Liver (tissue), 3 donors: ENCODE measurements around the gene CDH3.

Experiments used
- FOXA1 ChIP-seq: IDR thresholded peaks from 2 replicates; pipeline ENCODE4 v1.6.1; 2016; ENCODE audit warnings: antibody characterized with exemption
- GABPA ChIP-seq, 2 donors: IDR thresholded peaks in 1 of 2; conservative IDR thresholded peaks in 1 of 2; 2 replicates each; pipeline ENCODE4 v1.6.1; 2016; ENCODE audit warnings: antibody characterized with exemption in 2 of 2, mild to moderate bottlenecking in 1 of 2, moderate library complexity in 1 of 2
- HNF4G ChIP-seq: IDR thresholded peaks from 2 replicates; pipeline ENCODE4 v1.6.1; 2016; ENCODE audit warnings: antibody characterized with exemption
- JUND ChIP-seq, 2 donors: IDR thresholded peaks; 2 replicates each; pipeline ENCODE4 v1.6.1; 2016; ENCODE audit warnings: antibody characterized with exemption in 2 of 2
- RAD21 ChIP-seq, 2 donors: IDR thresholded peaks; 2 replicates each; pipeline ENCODE4 v1.6.1; 2016; ENCODE audit warnings: antibody characterized with exemption in 2 of 2, mild to moderate bottlenecking in 2 of 2
- RXRA ChIP-seq, 2 donors: IDR thresholded peaks; 2 replicates each; pipeline ENCODE4 v1.6.1; 2017 to 2018; ENCODE audit warnings: antibody characterized with exemption in 2 of 2, mild to moderate bottlenecking in 1 of 2
- SP1 ChIP-seq: IDR thresholded peaks from 2 replicates; pipeline ENCODE4 v1.6.1; 2018; ENCODE audit warnings: antibody characterized with exemption, mild to moderate bottlenecking
- TAF1 ChIP-seq: conservative IDR thresholded peaks from 2 replicates; pipeline ENCODE4 v1.6.1; 2016; ENCODE audit warnings: antibody characterized with exemption, mild to moderate bottlenecking
- YY1 ChIP-seq: IDR thresholded peaks from 2 replicates; pipeline ENCODE4 v1.6.1; 2016; ENCODE audit warnings: antibody characterized with exemption, mild to moderate bottlenecking
- ZBTB33 ChIP-seq: IDR thresholded peaks from 2 replicates; pipeline ENCODE4 v1.6.1; 2016; ENCODE audit warnings: antibody characterized with exemption
- TF ChIP-seq, protein P1 (sequence below): fragments of 150-350 bp; IDR thresholded peaks from 2 replicates; pipeline ENCODE4 v1.5.1; 2017; ENCODE audit warnings: improper control_type of control experiment, low read depth, low read length; ENCODE audit not compliant: missing input control
- TF ChIP-seq, protein P2 (sequence below): IDR thresholded peaks from 2 replicates; pipeline ENCODE4 v1.6.1; 2016; ENCODE audit warnings: antibody characterized with exemption
- TF ChIP-seq, protein P3 (sequence below): IDR thresholded peaks from 2 replicates; pipeline ENCODE4 v1.6.1; 2016; ENCODE audit warnings: antibody characterized with exemption
- TF ChIP-seq, protein P4 (sequence below): IDR thresholded peaks from 2 replicates; pipeline ENCODE4 v1.6.1; 2016; ENCODE audit warnings: antibody characterized with exemption, mild to moderate bottlenecking
- donor health status: healthy.
- donor health status: healthy.

DNA sequence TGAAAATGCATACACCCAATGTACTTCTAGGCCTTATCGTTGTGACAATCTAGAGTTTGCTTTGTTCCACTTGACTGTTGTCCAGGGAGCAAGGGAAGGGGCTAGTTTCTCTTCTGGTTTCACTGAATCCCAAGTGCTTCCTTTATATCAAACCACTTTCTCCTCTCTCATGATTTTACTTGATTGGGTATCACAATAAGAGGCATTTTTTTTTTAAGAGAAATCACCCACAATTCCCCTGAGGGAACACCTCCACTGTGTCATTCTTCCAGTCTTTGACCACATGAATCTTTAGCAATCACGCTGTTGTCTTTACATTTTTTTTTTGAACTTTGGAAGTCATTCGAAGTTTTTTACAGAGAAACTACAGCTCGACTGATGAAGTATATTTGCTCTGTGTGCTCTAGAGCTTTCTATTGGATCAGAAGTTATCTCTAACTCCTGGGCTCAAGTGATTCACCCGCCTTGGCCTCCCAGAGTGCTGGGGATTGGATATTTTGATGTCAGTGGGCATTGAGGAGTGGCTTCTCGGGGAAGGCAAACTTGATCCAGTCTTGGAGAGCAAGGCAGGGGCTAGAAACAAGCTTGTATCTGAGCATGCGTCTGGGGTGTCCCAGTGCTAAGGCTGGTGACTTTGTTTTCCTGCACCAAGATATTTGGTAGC, 95.0 kb downstream of the CDH3 start:
- TF ChIP-seq, protein P1, sequence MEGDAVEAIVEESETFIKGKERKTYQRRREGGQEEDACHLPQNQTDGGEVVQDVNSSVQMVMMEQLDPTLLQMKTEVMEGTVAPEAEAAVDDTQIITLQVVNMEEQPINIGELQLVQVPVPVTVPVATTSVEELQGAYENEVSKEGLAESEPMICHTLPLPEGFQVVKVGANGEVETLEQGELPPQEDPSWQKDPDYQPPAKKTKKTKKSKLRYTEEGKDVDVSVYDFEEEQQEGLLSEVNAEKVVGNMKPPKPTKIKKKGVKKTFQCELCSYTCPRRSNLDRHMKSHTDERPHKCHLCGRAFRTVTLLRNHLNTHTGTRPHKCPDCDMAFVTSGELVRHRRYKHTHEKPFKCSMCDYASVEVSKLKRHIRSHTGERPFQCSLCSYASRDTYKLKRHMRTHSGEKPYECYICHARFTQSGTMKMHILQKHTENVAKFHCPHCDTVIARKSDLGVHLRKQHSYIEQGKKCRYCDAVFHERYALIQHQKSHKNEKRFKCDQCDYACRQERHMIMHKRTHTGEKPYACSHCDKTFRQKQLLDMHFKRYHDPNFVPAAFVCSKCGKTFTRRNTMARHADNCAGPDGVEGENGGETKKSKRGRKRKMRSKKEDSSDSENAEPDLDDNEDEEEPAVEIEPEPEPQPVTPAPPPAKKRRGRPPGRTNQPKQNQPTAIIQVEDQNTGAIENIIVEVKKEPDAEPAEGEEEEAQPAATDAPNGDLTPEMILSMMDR = no peak
- peak; percentile 69 for TF ChIP-seq SP1
- TF ChIP-seq GABPA (IDR thresholded peaks at IDR 0.05 in 1 of 2, conservative IDR thresholded peaks at IDR 0.05 in 1 of 2) = no peak
- TF ChIP-seq, protein P2, sequence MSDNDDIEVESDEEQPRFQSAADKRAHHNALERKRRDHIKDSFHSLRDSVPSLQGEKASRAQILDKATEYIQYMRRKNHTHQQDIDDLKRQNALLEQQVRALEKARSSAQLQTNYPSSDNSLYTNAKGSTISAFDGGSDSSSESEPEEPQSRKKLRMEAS = peak; percentile 50
- TF ChIP-seq, protein P3, sequence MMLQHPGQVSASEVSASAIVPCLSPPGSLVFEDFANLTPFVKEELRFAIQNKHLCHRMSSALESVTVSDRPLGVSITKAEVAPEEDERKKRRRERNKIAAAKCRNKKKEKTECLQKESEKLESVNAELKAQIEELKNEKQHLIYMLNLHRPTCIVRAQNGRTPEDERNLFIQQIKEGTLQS = no peak
- TF ChIP-seq, protein P4, sequence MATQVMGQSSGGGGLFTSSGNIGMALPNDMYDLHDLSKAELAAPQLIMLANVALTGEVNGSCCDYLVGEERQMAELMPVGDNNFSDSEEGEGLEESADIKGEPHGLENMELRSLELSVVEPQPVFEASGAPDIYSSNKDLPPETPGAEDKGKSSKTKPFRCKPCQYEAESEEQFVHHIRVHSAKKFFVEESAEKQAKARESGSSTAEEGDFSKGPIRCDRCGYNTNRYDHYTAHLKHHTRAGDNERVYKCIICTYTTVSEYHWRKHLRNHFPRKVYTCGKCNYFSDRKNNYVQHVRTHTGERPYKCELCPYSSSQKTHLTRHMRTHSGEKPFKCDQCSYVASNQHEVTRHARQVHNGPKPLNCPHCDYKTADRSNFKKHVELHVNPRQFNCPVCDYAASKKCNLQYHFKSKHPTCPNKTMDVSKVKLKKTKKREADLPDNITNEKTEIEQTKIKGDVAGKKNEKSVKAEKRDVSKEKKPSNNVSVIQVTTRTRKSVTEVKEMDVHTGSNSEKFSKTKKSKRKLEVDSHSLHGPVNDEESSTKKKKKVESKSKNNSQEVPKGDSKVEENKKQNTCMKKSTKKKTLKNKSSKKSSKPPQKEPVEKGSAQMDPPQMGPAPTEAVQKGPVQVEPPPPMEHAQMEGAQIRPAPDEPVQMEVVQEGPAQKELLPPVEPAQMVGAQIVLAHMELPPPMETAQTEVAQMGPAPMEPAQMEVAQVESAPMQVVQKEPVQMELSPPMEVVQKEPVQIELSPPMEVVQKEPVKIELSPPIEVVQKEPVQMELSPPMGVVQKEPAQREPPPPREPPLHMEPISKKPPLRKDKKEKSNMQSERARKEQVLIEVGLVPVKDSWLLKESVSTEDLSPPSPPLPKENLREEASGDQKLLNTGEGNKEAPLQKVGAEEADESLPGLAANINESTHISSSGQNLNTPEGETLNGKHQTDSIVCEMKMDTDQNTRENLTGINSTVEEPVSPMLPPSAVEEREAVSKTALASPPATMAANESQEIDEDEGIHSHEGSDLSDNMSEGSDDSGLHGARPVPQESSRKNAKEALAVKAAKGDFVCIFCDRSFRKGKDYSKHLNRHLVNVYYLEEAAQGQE = peak; percentile 44
- peak in 1 of 2 donors; percentile 32 for TF ChIP-seq JUND (IDR thresholded peaks at IDR 0.05)
- no peak for TF ChIP-seq TAF1
- no peak for TF ChIP-seq FOXA1
- TF ChIP-seq YY1 = peak; percentile 69
- peak in 1 of 2 donors; percentile 71 for TF ChIP-seq RXRA (IDR thresholded peaks at IDR 0.05)
- peak in 1 of 2 donors; percentile 21 for TF ChIP-seq RAD21 (IDR thresholded peaks at IDR 0.05)
- no peak for TF ChIP-seq HNF4G
- TF ChIP-seq ZBTB33 = no peak
